ENCODE data around the gene GABRG3. TPM values are rescaled to one million over a fixed set of nuclear protein-coding genes. Genes with fewer than 3 reads are reported as not detected.

Gene GABRG3
- total and polyA plus RNA-seq, 10 of the 15 experiments (the other 5 are each of a cell fraction or from before 2014, with no cell fraction given) = 0.15 TPM; not detected in 9

- Histone ChIP-seq H3K4me2 (ENCODE audit: control insufficient read depth, insufficient read depth) (no peak overlapping the region), H4K20me1 (ENCODE audit: control insufficient read depth, insufficient read depth) (no peaks in the 10 kb centered on the region), H3K9ac (ENCODE audit: control insufficient read depth, insufficient read depth, low read length) (no peak overlapping the region), H3K4me1 (ENCODE audit: control insufficient read depth, insufficient read depth, low read length) (no peaks in the 10 kb centered on the region), H3K27me3 (replicated peaks in 1 of 2; ENCODE audit: control insufficient read depth in 2 of 2, insufficient read depth in 2 of 2, low read length in 1 of 2) (no peaks in the 10 kb centered on the region), H3K9me3 (replicated peaks; ENCODE audit: control insufficient read depth, insufficient read depth, low read length) (no peaks in the 10 kb centered on the region; the same call in 2 of the 3 replicates), H3K27ac (ENCODE audit: control insufficient read depth, insufficient read depth) (no peak overlapping the region), H3K36me3 (ENCODE audit: control insufficient read depth in 2 of 2, insufficient read depth in 2 of 2, low read length in 1 of 2) (no peaks in the 10 kb centered on the region), H3K4me3 (no peak overlapping the region), H3K79me2 (ENCODE audit: control insufficient read depth, insufficient read depth, low read length) (no peaks in the 10 kb centered on the region), H2AFZ (ENCODE audit: control insufficient read depth, low read depth, low read length) (no peak overlapping the region)
- 39% methylated on average over 12 of the region's 12 CpGs for WGBS (ENCODE audit: insufficient coverage, insufficient replicate concordance, low lambda C conversion rate, missing lambda C conversion rate)
- DNase-seq (ENCODE audit: low read depth, low spot score) (no peak), FAIRE-seq (no peak), ATAC-seq (no peak)
- in situ Hi-C loops (cut with MboI) = no loop called here
- intact Hi-C loops (cut with micrococcal nuclease; ENCODE audit: unreplicated experiment) = no loop called here
- TF ChIP-seq ZNF207 (IDR thresholded peaks at IDR 0.05; ENCODE audit: borderline replicate concordance) = no peak
- ChIA-PET CTCF (no interaction called here), SMC1A (ENCODE audit: uncharacterized antibody, unreplicated experiment) (no interaction called here), RAD21 (ENCODE audit: unreplicated experiment) (no interaction called here), POLR2A (no interaction called here)
- no TSS peak for BruUV-seq (replicated peaks)
Observed at GRCh38 chr15:27127815-27128570, 157.0 kb downstream of the GABRG3 start.

- DNase-seq (ENCODE audit: low read depth, low spot score) = no peak
- ATAC-seq = no peak
- no peaks in the 10 kb centered on the region; the same call in 2 of the 3 replicates for H3K9me3 ChIP-seq (replicated peaks; ENCODE audit: control insufficient read depth, insufficient read depth, low read length)
- ChIA-PET SMC1A (ENCODE audit: uncharacterized antibody, unreplicated experiment) (no interaction called here), POLR2A (no interaction called here), RAD21 (ENCODE audit: unreplicated experiment) (no interaction called here), CTCF (no interaction called here)
- H3K27me3 ChIP-seq (replicated peaks in 1 of 2; ENCODE audit: control insufficient read depth in 2 of 2, insufficient read depth in 2 of 2, low read length in 1 of 2) = no peaks in the 10 kb centered on the region
- no peak overlapping the region for H3K4me2 ChIP-seq (ENCODE audit: control insufficient read depth, insufficient read depth)
- BruUV-seq (replicated peaks) = no TSS peak
- intact Hi-C loops (cut with micrococcal nuclease; ENCODE audit: unreplicated experiment) = no loop called here
- no peak overlapping the region for H3K4me3 ChIP-seq
- no peak overlapping the region for H3K9ac ChIP-seq (ENCODE audit: control insufficient read depth, insufficient read depth, low read length)
- no peaks in the 10 kb centered on the region for H4K20me1 ChIP-seq (ENCODE audit: control insufficient read depth, insufficient read depth)
- H3K4me1 ChIP-seq (ENCODE audit: control insufficient read depth, insufficient read depth, low read length) = no peaks in the 10 kb centered on the region
- 0% methylated on average over 2 of the region's 2 CpGs for WGBS (ENCODE audit: insufficient coverage, insufficient replicate concordance, low lambda C conversion rate, missing lambda C conversion rate)
- no peak overlapping the region for H2AFZ ChIP-seq (ENCODE audit: control insufficient read depth, low read depth, low read length)
- in situ Hi-C loops (cut with MboI) = no loop called here
- no peaks in the 10 kb centered on the region for H3K36me3 ChIP-seq (ENCODE audit: control insufficient read depth in 2 of 2, insufficient read depth in 2 of 2, low read length in 1 of 2)
- no peak for FAIRE-seq
- H3K79me2 ChIP-seq (ENCODE audit: control insufficient read depth, insufficient read depth, low read length) = no peaks in the 10 kb centered on the region
- no peak overlapping the region for H3K27ac ChIP-seq (ENCODE audit: control insufficient read depth, insufficient read depth)
- no peak for TF ChIP-seq SMAD5 (IDR thresholded peaks at IDR 0.05; ENCODE audit: low read depth)
- TF ChIP-seq FOS (IDR thresholded peaks at IDR 0.05; ENCODE audit: borderline replicate concordance, extremely low read depth, insufficient read length) = no peak
- no peak for TF ChIP-seq BMI1 (IDR thresholded peaks at IDR 0.05; ENCODE audit: borderline replicate concordance)
- no peak for TF ChIP-seq HDAC6 (IDR thresholded peaks at IDR 0.05; ENCODE audit: unreplicated experiment)
- TF ChIP-seq ZNF24 (IDR thresholded peaks at IDR 0.05) = no peak
- TF ChIP-seq STAT3 (IDR thresholded peaks at IDR 0.05; ENCODE audit: low read depth, low read length) = no peak
- no peak for TF ChIP-seq RELB (IDR thresholded peaks at IDR 0.05; ENCODE audit: low read depth)
- no peak for TF ChIP-seq KDM1A (IDR thresholded peaks at IDR 0.05; ENCODE audit: borderline replicate concordance)
- TF ChIP-seq YBX1 (IDR thresholded peaks at IDR 0.05) = no peak
- no peak for TF ChIP-seq BACH1 (IDR thresholded peaks at IDR 0.05; ENCODE audit: borderline replicate concordance)
- TF ChIP-seq TCF12 (IDR thresholded peaks at IDR 0.05; ENCODE audit: low read depth, low read length) = no peak
- no peak for TF ChIP-seq TCF7 (IDR thresholded peaks at IDR 0.05; ENCODE audit: borderline replicate concordance)
- TF ChIP-seq NFIC (IDR thresholded peaks at IDR 0.05; ENCODE audit: low read depth, low read length) = no peak
Observed at GRCh38 chr15:27133249-27133648, 162.3 kb downstream of the GABRG3 start.
